ENCODE measurements around the gene CACNB4. TPM values are rescaled to one million over a fixed set of nuclear protein-coding genes. Genes with fewer than 3 reads are reported as not detected.

Gene CACNB4
- total RNA-seq, 2 experiments from 2014 or later = 0.34 to 0.41 TPM

GRCh38 chr2:151975460-151976414, 123.1 kb downstream of the CACNB4 start:
- ChIA-PET POLR2A (no interaction called here), CTCF (interaction anchor here (0.8 to 1.6 kb wide), 2 partner anchors 10 to 23 kb away, joined by 3 to 7 read pairs; no protein-coding TSS in a partner anchor)
- TF ChIP-seq, protein P1, sequence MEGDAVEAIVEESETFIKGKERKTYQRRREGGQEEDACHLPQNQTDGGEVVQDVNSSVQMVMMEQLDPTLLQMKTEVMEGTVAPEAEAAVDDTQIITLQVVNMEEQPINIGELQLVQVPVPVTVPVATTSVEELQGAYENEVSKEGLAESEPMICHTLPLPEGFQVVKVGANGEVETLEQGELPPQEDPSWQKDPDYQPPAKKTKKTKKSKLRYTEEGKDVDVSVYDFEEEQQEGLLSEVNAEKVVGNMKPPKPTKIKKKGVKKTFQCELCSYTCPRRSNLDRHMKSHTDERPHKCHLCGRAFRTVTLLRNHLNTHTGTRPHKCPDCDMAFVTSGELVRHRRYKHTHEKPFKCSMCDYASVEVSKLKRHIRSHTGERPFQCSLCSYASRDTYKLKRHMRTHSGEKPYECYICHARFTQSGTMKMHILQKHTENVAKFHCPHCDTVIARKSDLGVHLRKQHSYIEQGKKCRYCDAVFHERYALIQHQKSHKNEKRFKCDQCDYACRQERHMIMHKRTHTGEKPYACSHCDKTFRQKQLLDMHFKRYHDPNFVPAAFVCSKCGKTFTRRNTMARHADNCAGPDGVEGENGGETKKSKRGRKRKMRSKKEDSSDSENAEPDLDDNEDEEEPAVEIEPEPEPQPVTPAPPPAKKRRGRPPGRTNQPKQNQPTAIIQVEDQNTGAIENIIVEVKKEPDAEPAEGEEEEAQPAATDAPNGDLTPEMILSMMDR (IDR thresholded peaks at IDR 0.05) = no peak
- ATAC-seq (no peak), DNase-seq (no peak)
- intact Hi-C loops (cut with micrococcal nuclease) = no loop called here
- no peak overlapping the region for H3K4me3 Mint-ChIP-seq
- H3K4me1 Mint-ChIP-seq (ENCODE audit: low read depth) = peaks cover 10% of the 10 kb centered on the region
- H3K27me3 Mint-ChIP-seq = peaks cover 5% of the 10 kb centered on the region
- H3K27ac Mint-ChIP-seq = no peak overlapping the region
- H3K9me3 Mint-ChIP-seq = no peaks in the 10 kb centered on the region
- H3K36me3 Mint-ChIP-seq (ENCODE audit: low read depth) = no peaks in the 10 kb centered on the region

- Mint-ChIP-seq H3K36me3 (ENCODE audit: low read depth) (no peaks in the 10 kb centered on the region), H3K9me3 (no peaks in the 10 kb centered on the region), H3K27ac (no peak overlapping the region), H3K27me3 (peaks cover 5% of the 10 kb centered on the region), H3K4me3 (no peak overlapping the region), H3K4me1 (ENCODE audit: low read depth) (peaks cover 10% of the 10 kb centered on the region)
- intact Hi-C loops (cut with micrococcal nuclease) = no loop called here
- POLR2A ChIA-PET = no interaction called here
- no peak for DNase-seq
- TF ChIP-seq, protein P1 (IDR thresholded peaks at IDR 0.05) = no peak
- CTCF ChIA-PET = interaction anchor here (0.6 to 2.4 kb wide), 2 partner anchors 24 to 104 kb away, joined by 3 to 14 read pairs; no protein-coding TSS in a partner anchor
- ATAC-seq = no peak
These were observed 123.9 kb downstream of the CACNB4 start for GRCh38 chr2:151974988-151975387.

DNA sequence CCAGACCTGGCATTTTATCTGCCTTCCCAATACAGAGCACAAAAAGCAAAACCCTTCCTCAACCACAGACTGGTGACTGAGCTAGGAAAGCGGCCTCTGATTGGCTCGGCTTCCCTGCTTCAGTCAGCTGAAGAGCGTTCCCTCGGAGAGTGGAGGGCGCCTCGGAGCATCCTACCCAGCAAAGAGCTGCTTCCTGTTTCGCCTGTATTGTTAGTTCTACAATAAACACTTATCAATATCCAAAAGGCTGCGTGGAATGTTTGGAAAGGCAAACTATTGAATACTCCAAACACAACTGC, 125.0 kb downstream of the CACNB4 start:
- ChIA-PET POLR2A (interaction anchor here (0.5 kb wide), 1 partner anchor 9 kb away, joined by 3 read pairs; no protein-coding TSS in a partner anchor), CTCF (interaction anchor here (2.4 kb wide), 1 partner anchor 25 kb away, joined by 14 read pairs; no protein-coding TSS in a partner anchor)
- TF ChIP-seq, protein P1 (IDR thresholded peaks at IDR 0.05) = no peak
- no peaks in the 10 kb centered on the region for H3K9me3 Mint-ChIP-seq
- H3K27ac Mint-ChIP-seq = no peak overlapping the region
- H3K36me3 Mint-ChIP-seq (ENCODE audit: low read depth) = no peaks in the 10 kb centered on the region
- peaks cover 10% of the 10 kb centered on the region for H3K4me1 Mint-ChIP-seq (ENCODE audit: low read depth)
- intact Hi-C loops (cut with micrococcal nuclease) = no loop called here
- no peak overlapping the region for H3K4me3 Mint-ChIP-seq
- ATAC-seq (no peak), DNase-seq (no peak)
- H3K27me3 Mint-ChIP-seq = peaks cover 2% of the 10 kb centered on the region

GRCh38 chr2:151973013-151973900, 125.6 kb downstream of the CACNB4 start:
- Mint-ChIP-seq H3K9me3 (no peaks in the 10 kb centered on the region), H3K36me3 (ENCODE audit: low read depth) (no peaks in the 10 kb centered on the region), H3K27ac (no peak overlapping the region), H3K27me3 (peaks cover 2% of the 10 kb centered on the region), H3K4me3 (no peak overlapping the region), H3K4me1 (ENCODE audit: low read depth) (peaks cover 10% of the 10 kb centered on the region)
- intact Hi-C loops (cut with micrococcal nuclease) = no loop called here
- POLR2A ChIA-PET = no interaction called here
- CTCF ChIA-PET = interaction anchor here (2.4 to 2.7 kb wide), 2 partner anchors 26 to 53 kb away, joined by 10 to 14 read pairs; no protein-coding TSS in a partner anchor
- no peak for ATAC-seq
- TF ChIP-seq, protein P1 (IDR thresholded peaks at IDR 0.05) = no peak
- no peak for DNase-seq
